Activated CD8-positive, alpha-beta T cell treated with anti-CD3 and anti-CD28 coated beads for 36 hours (primary cell): ENCODE measurements around the gene TTI1. TPM values are rescaled to one million over a fixed set of nuclear protein-coding genes. Genes with fewer than 3 reads are reported as not detected.

Source experiments
- ATAC-seq: fragments of 200-7000 bp; cut with Tn5 transposase; one replicate; pipeline ENCODE4 v1.10.0; 2021; ENCODE audit warnings: mild to moderate bottlenecking, moderate library complexity
- CTCF ChIA-PET: fragments of 350-600 bp; sonication (Branson Sonifier 250); formaldehyde crosslinking; loops from one replicate; lab custom pipeline; 2021; ENCODE audit warnings: antibody characterized with exemption; lab: Charles Lee
- POLR2A ChIA-PET: fragments of 350-600 bp; sonication (Branson Sonifier 250); formaldehyde crosslinking; loops from one replicate; lab custom pipeline; 2021; ENCODE audit warnings: antibody characterized with exemption; lab: Charles Lee
- DNase-seq: peaks from one replicate; pipeline ENCODE4 v3.0.0-alpha.2; 2020
- H3K27ac Mint-ChIP-seq: one replicate; pipeline ENCODE4 v1.8.0; 2021; ENCODE audit warnings: mild to moderate bottlenecking, mixed read lengths
- H3K27me3 Mint-ChIP-seq: one replicate; pipeline ENCODE4 v1.8.0; 2021; ENCODE audit warnings: mixed read lengths
- H3K36me3 Mint-ChIP-seq: one replicate; pipeline ENCODE4 v1.8.0; 2021; ENCODE audit warnings: low read depth, mixed read lengths
- H3K4me1 Mint-ChIP-seq: one replicate; pipeline ENCODE4 v1.8.0; 2021; ENCODE audit warnings: low read depth, mixed read lengths
- H3K4me3 Mint-ChIP-seq: one replicate; pipeline ENCODE4 v1.8.0; 2021; ENCODE audit warnings: mild to moderate bottlenecking, moderate library complexity, mixed read lengths
- H3K9me3 Mint-ChIP-seq: one replicate; pipeline ENCODE4 v1.8.0; 2021; ENCODE audit warnings: mixed read lengths
- CTCF ChIP-seq: fragments of 200-600 bp; IDR thresholded peaks from one replicate; pipeline ENCODE4 v1.8.0; 2022; ENCODE audit warnings: antibody characterized with exemption, mild to moderate bottlenecking
- intact Hi-C: fragments of 100-400 bp; cut with micrococcal nuclease; formaldehyde crosslinking; loops from one replicate; pipeline ENCODE4 v1.10.0; 2022
- total RNA-seq, 2 experiments: library from RNA; stranded (reverse); gene quantifications; one replicate each; pipeline ENCODE4 v1.2.3, GENCODE V29; 2021

TTI1 gene
- total RNA-seq, 2 experiments from 2014 or later = 34.1 to 39.7 TPM

GRCh38 chr20:37977786-37978185, 55.5 kb downstream of the TTI1 start:
- H3K27ac Mint-ChIP-seq = no peak overlapping the region
- CTCF ChIA-PET = no interaction called here
- H3K4me1 Mint-ChIP-seq = peaks cover 10% of the 10 kb centered on the region
- no peaks in the 10 kb centered on the region for H3K9me3 Mint-ChIP-seq
- intact Hi-C loops = no loop called here
- H3K27me3 Mint-ChIP-seq = no peaks in the 10 kb centered on the region
- TF ChIP-seq CTCF = no peak
- no peak for ATAC-seq
- no peak for DNase-seq
- H3K36me3 Mint-ChIP-seq = peaks cover 10% of the 10 kb centered on the region
- POLR2A ChIA-PET = no interaction called here
- H3K4me3 Mint-ChIP-seq = no peak overlapping the region

- ChIA-PET CTCF (no interaction called here), POLR2A (no interaction called here)
- Mint-ChIP-seq H3K9me3 (no peaks in the 10 kb centered on the region), H3K4me1 (peaks cover 10% of the 10 kb centered on the region), H3K4me3 (no peak overlapping the region), H3K36me3 (peaks cover 6% of the 10 kb centered on the region), H3K27ac (no peak overlapping the region), H3K27me3 (no peaks in the 10 kb centered on the region)
- intact Hi-C loops = no loop called here
- no peak for TF ChIP-seq CTCF
- ATAC-seq (no peak), DNase-seq (peak; percentile 5)
Observed at GRCh38 chr20:37977338-37977737, 55.9 kb downstream of the TTI1 start.

- H3K36me3 Mint-ChIP-seq = peaks cover 5% of the 10 kb centered on the region
- H3K27ac Mint-ChIP-seq = no peak overlapping the region
- no peaks in the 10 kb centered on the region for H3K9me3 Mint-ChIP-seq
- intact Hi-C loops = no loop called here
- H3K4me3 Mint-ChIP-seq = no peak overlapping the region
- ChIA-PET CTCF (no interaction called here), POLR2A (no interaction called here)
- H3K27me3 Mint-ChIP-seq = no peaks in the 10 kb centered on the region
- TF ChIP-seq CTCF = no peak
- H3K4me1 Mint-ChIP-seq = peaks cover 10% of the 10 kb centered on the region
- DNase-seq = no peak
- no peak for ATAC-seq
Observed at GRCh38 chr20:37976887-37977286, 56.4 kb downstream of the TTI1 start.

- POLR2A ChIA-PET = no interaction called here
- peaks cover 6% of the 10 kb centered on the region for H3K36me3 Mint-ChIP-seq
- intact Hi-C loops = no loop called here
- H3K4me1 Mint-ChIP-seq = peaks cover 10% of the 10 kb centered on the region
- H3K9me3 Mint-ChIP-seq = peaks cover 8% of the 10 kb centered on the region
- no peak overlapping the region for H3K27ac Mint-ChIP-seq
- H3K4me3 Mint-ChIP-seq = no peak overlapping the region
- DNase-seq (no peak), ATAC-seq (no peak)
- no peaks in the 10 kb centered on the region for H3K27me3 Mint-ChIP-seq
- no peak for TF ChIP-seq CTCF
- CTCF ChIA-PET = interaction anchor here (2.0 kb wide), 1 partner anchor 19 kb away, joined by 4 read pairs; no protein-coding TSS in a partner anchor
Observed at GRCh38 chr20:37973059-37973910, 60.0 kb downstream of the TTI1 start.

GRCh38 chr20:37972256-37973058, 60.8 kb downstream of the TTI1 start:
- ATAC-seq (no peak), DNase-seq (no peak)
- Mint-ChIP-seq H3K27ac (no peak overlapping the region), H3K4me1 (peaks cover 5% of the 10 kb centered on the region), H3K36me3 (peaks cover 6% of the 10 kb centered on the region), H3K27me3 (no peaks in the 10 kb centered on the region), H3K9me3 (peaks cover 10% of the 10 kb centered on the region), H3K4me3 (no peak overlapping the region)
- no peak for TF ChIP-seq CTCF
- POLR2A ChIA-PET = no interaction called here
- intact Hi-C loops = no loop called here
- CTCF ChIA-PET = no interaction called here
